Measurements from ENCODE around the gene IGFL1.

DNA sequence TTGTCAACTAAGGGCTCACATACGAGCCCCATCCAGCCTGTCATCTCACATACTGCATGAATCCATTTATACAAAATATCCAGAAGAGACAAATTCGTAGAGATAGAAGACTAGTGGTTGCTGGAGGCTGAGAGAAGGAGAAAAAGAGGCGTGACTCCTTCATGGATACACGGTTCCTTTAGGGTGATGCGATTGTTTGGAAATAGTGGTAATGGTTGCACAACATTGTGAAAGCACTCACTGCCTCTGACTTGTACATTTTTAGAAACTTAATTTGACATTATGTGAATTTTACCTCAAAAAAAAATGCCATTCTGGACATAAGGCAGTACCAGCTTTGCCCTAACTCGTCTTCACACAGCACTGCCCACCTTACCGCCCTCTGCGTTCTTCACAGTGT, 27.3 kb downstream of the IGFL1 start:
- TF ChIP-seq CTCF (IDR thresholded peaks at IDR 0.05): no peak
- no peak for TF ChIP-seq EZH2 (IDR thresholded peaks at IDR 0.05; ENCODE audit: borderline replicate concordance, insufficient read depth, low read depth, low read length, poor library complexity, severe bottlenecking)

All from B cell (primary cell).